Activated CD4-positive, alpha-beta T cell treated with anti-CD3 and anti-CD28 coated beads, Interleukin-2, amount 50 U/mL, for 4 hours (primary cell): Measurements from ENCODE around the gene SLC51B.

Experiments
- DNase-seq, 2 experiments: peaks; one replicate each; pipeline ENCODE4 v3.0.0-alpha.2; 2020

Gene SLC51B

DNA sequence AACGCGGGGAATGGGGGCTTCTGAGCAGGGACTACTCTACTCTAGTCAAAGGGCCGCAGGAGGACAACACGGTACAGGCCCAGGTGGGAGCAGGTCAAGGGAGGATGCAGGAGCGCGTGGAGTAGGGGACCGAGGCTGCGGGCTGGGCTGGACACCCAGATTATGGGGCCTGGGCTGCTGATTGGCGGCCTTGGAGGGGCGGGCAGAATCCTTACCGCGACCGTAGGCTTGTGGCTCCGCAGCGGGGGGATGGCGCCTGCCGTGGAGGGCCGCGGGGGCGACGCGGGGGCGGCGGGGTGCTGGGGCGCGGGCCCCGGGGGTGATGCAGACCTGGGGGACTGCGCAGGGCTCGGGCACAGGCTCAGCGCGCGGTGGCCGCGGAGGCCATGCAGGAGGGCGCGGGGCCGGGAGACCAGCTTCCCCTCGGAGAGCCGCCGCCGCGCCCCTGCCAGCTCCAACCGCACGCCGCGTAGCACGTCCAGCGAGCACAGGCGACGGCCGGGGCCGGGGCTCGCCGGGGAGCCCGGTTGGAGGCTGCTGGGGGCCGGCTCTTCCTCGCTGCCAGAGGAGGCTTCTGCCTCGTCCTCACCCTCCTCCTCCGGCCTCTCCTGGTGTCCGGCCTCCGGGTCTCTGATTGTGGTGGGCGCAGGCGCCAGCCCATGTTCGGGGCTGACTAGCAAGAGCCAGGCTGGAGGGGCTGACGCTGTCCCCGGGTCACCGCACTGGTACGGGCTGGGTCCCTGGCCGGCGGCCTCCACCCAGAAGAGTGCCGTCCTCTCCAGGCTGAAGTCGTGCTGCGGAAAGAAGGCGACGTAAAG lies 56.9 kb downstream of the SLC51B start:
- DNase-seq = no peak

DNA sequence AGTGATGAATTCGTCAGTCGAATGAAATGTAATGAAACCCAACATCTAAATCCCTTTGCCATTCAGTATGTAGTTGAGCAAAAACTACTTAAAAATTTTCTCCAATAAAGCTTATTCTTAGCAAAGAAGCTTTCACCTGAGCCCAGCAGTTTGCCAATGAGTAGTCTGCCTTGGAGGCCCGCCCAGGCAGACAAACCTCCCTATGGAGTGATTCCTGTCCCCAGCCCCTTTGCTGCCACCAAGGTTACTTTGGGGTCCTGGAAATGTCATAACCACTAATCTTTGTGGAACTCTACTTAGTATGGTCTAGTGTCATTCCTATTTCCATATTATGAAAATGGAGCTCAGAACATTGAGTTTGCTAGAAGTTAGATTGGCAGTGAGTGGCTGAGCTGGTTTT lies 57.7 kb downstream of the SLC51B start:
- DNase-seq = no peak
